ENCODE measurements around the gene NXPH3. TPM values are rescaled to one million over a fixed set of nuclear protein-coding genes. Genes with fewer than 3 reads are reported as not detected.

Gene NXPH3
- polyA plus RNA-seq (2013, experiment 1 of 2): 2.9 TPM
- polyA plus RNA-seq (2013, experiment 2 of 2): 2.8 TPM

DNA sequence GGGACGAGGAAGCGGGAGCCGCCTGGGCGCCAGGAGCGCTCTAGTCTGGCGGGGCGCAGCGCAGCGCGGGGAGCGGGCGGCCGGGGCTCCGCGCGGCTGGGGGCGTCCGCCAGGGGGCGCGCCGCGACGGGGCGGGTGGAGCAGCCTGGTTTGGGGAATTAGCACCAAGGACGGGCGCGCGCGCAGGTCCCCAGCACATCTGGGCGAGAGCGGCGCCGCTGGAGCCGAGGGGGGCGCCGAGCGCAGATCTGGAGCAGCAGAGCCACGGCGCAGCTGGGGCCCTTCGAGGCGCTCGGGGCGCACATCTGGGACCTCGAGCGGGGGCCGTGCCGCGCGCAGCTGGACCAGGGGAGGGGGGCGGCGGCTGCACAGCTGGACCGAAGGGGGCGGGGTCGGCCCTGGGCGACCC, at the start of gene NXPH3:
Gene NXPH3 (plus strand): TSS at position 193 of the 409 bp plus-strand sequence. CDS start 349 bp downstream, outside the sequence.
- WGBS, 2 donors (ENCODE audit: extremely low coverage in 2 of 2, insufficient read length in 2 of 2, insufficient replicate concordance in 1 of 2): no CpG with 5 or more reads among the region's 55 CpGs
- Histone ChIP-seq H2AFZ (ENCODE audit: low read length) (peak within 1 kb of the TSS; percentile 96), H4K91ac (ENCODE audit: low read depth, low read length, poor library complexity) (no peak within 1 kb of the TSS), H3K9ac (ENCODE audit: low read depth, low read length, poor library complexity) (peak within 1 kb of the TSS; percentile 97), H3K4ac (ENCODE audit: low read length) (no peak within 1 kb of the TSS), H3K27ac (replicated peaks; ENCODE audit: low read length) (no peak within 1 kb of the TSS), H2BK5ac (ENCODE audit: low read length) (peak within 1 kb of the TSS; percentile 89), H3K4me3 (ENCODE audit: low read length in 2 of 2) (peak within 1 kb of the TSS; percentile 57 to 85), H4K8ac (ENCODE audit: low read depth, low read length) (no peak within 1 kb of the TSS), H2BK15ac (ENCODE audit: low read length) (peak within 1 kb of the TSS; percentile 100), H2BK12ac (ENCODE audit: low read length) (peak within 1 kb of the TSS; percentile 63), H2BK120ac (ENCODE audit: low read depth, low read length) (peak within 1 kb of the TSS; percentile 77), H3K36me3 (replicated peaks in 1 of 2; ENCODE audit: control insufficient read depth in 2 of 2, insufficient read depth in 2 of 2, low read length in 2 of 2) (no peaks in the 10 kb centered on the region), H3K79me1 (ENCODE audit: low read depth, low read length) (peaks cover 1% of the 10 kb centered on the region), H3K4me1 (ENCODE audit: control insufficient read depth in 2 of 2, insufficient read depth in 1 of 2, low read depth in 1 of 2, low read length in 2 of 2) (peaks cover 4 to 9% of the 10 kb centered on the region in 2 donors), H3K4me2 (ENCODE audit: insufficient read depth, low read length, poor library complexity, severe bottlenecking) (peak within 1 kb of the TSS; percentile 90), H2AK5ac (ENCODE audit: low read depth, low read length) (peak within 1 kb of the TSS; percentile 74), H3K23ac (ENCODE audit: low read depth, low read length, poor library complexity) (peak within 1 kb of the TSS; percentile 94), H3K14ac (ENCODE audit: low read length) (peak within 1 kb of the TSS; percentile 78), H3K9me3 (replicated peaks in 1 of 2; ENCODE audit: control insufficient read depth in 2 of 2, insufficient read depth in 1 of 2, low read depth in 1 of 2, low read length in 2 of 2) (peaks cover 0 to 2% of the 10 kb centered on the region in 2 donors), H3K27me3 (ENCODE audit: control insufficient read depth in 3 of 3, insufficient read depth in 3 of 3, low read depth in 1 of 3, low read length in 3 of 3) (peaks cover 0 to 74% (median 11%) of the 10 kb centered on the region in 3 experiments), H3K18ac (ENCODE audit: low read length) (peak within 1 kb of the TSS; percentile 99)
- no peak for DNase-seq (ENCODE audit: low spot score)

DNA sequence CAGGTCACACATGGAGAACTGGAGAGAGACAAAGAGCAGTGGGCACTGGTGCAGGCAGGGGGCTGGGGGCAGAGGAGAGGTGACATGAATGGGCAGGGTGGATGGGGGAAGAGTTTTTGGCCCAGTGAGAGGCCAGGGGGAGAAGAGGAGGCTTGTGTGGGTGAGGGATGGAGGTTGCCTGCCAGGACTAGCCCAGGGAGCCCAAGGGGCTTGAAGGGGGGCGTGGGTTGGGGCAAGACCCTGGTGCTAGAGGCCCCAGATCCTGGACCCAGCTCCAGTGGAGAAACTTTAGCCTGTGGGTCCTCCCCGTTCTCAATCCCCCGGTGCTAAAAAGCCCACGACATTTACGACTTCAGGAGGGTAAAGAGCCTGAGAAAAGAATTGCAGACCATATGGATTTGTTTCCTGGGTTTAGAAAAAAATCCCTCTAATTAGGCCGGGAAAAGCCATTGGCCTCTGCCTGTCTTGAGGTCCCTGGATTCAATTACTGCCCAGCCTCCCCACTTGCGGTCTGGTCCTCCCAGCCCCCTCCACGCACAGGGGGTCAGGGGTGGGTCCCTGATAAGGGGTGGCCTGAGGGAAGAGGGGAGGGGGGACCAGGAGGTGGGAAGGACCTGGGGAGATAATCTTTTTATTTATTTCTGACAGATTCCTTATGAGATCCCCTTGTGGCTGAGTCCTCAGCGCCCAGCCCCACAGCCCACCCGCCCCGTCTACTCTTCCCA, 47.6 kb upstream of the NXPH3 start:
- H3K4ac ChIP-seq (ENCODE audit: low read length): no peak overlapping the region
- H3K79me1 ChIP-seq (ENCODE audit: low read depth, low read length): no peaks in the 10 kb centered on the region
- no peak overlapping the region for H4K91ac ChIP-seq (ENCODE audit: low read depth, low read length, poor library complexity)
- H3K4me3 ChIP-seq (ENCODE audit: low read length in 2 of 2): no peak overlapping the region
- peak overlapping the region; percentile 6 for H3K14ac ChIP-seq (ENCODE audit: low read length)
- peak overlapping the region; percentile 96 for H2BK15ac ChIP-seq (ENCODE audit: low read length)
- peak overlapping the region; percentile 78 for H2BK5ac ChIP-seq (ENCODE audit: low read length)
- H3K18ac ChIP-seq (ENCODE audit: low read length): peak overlapping the region; percentile 95
- H2AFZ ChIP-seq (ENCODE audit: low read length): no peak overlapping the region
- no peak overlapping the region for H3K23ac ChIP-seq (ENCODE audit: low read depth, low read length, poor library complexity)
- H3K4me2 ChIP-seq (ENCODE audit: insufficient read depth, low read length, poor library complexity, severe bottlenecking): no peak overlapping the region
- peaks cover 0 to 49% (median 2%) of the 10 kb centered on the region in 3 experiments for H3K27me3 ChIP-seq (ENCODE audit: control insufficient read depth in 3 of 3, insufficient read depth in 3 of 3, low read depth in 1 of 3, low read length in 3 of 3)
- no CpG with 5 or more reads among the region's 11 CpGs for WGBS, 2 donors (ENCODE audit: extremely low coverage in 2 of 2, insufficient read length in 2 of 2, insufficient replicate concordance in 1 of 2)
- H2BK120ac ChIP-seq (ENCODE audit: low read depth, low read length): no peak overlapping the region
- H3K36me3 ChIP-seq (replicated peaks in 1 of 2; ENCODE audit: control insufficient read depth in 2 of 2, insufficient read depth in 2 of 2, low read length in 2 of 2): no peaks in the 10 kb centered on the region
- H3K27ac ChIP-seq (replicated peaks; ENCODE audit: low read length): no peak overlapping the region
- peak overlapping the region; percentile 92 for H4K8ac ChIP-seq (ENCODE audit: low read depth, low read length)
- no peaks in the 10 kb centered on the region for H3K9me3 ChIP-seq (replicated peaks in 1 of 2; ENCODE audit: control insufficient read depth in 2 of 2, insufficient read depth in 1 of 2, low read depth in 1 of 2, low read length in 2 of 2)
- H2AK5ac ChIP-seq (ENCODE audit: low read depth, low read length): peak overlapping the region; percentile 84
- H2BK12ac ChIP-seq (ENCODE audit: low read length): peak overlapping the region; percentile 84
- H3K4me1 ChIP-seq (ENCODE audit: control insufficient read depth in 2 of 2, insufficient read depth in 1 of 2, low read depth in 1 of 2, low read length in 2 of 2): peaks cover 0 to 11% of the 10 kb centered on the region in 2 donors
- DNase-seq (ENCODE audit: low spot score): no peak
- no peak overlapping the region for H3K9ac ChIP-seq (ENCODE audit: low read depth, low read length, poor library complexity)

DNA sequence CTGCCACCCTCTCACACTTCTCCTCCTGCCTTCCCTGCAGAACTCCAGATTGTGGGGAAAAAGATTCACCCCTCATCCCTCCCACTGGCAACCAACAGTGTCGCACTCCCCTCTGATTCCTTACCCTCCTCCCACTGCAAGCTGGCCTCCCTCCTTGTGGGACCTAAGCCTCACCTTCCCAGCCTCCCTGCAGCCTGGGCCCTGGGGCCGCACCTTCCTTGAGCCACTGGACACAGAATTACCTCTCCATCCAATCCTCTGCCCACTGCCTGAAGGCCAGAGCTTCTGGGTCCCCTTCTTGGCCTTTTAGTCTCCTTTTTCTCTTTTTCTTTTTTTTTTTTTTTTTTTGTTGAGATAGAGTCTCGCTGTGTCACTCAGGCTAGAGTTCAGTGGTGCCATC, 46.7 kb upstream of the NXPH3 start:
- Histone ChIP-seq H2AFZ (ENCODE audit: low read length) (no peak overlapping the region), H3K9me3 (replicated peaks in 1 of 2; ENCODE audit: control insufficient read depth in 2 of 2, insufficient read depth in 1 of 2, low read depth in 1 of 2, low read length in 2 of 2) (no peaks in the 10 kb centered on the region), H3K27ac (replicated peaks; ENCODE audit: low read length) (no peak overlapping the region), H3K18ac (ENCODE audit: low read length) (peak overlapping the region; percentile 84), H3K4me3 (ENCODE audit: low read length in 2 of 2) (no peak overlapping the region), H4K91ac (ENCODE audit: low read depth, low read length, poor library complexity) (no peak overlapping the region), H2AK5ac (ENCODE audit: low read depth, low read length) (peak overlapping the region; percentile 71), H4K8ac (ENCODE audit: low read depth, low read length) (no peak overlapping the region), H2BK5ac (ENCODE audit: low read length) (no peak overlapping the region), H2BK12ac (ENCODE audit: low read length) (peak overlapping the region; percentile 98), H3K14ac (ENCODE audit: low read length) (no peak overlapping the region), H2BK15ac (ENCODE audit: low read length) (peak overlapping the region; percentile 91), H3K4me1 (ENCODE audit: control insufficient read depth in 2 of 2, insufficient read depth in 1 of 2, low read depth in 1 of 2, low read length in 2 of 2) (peaks cover 0 to 11% of the 10 kb centered on the region in 2 donors), H2BK120ac (ENCODE audit: low read depth, low read length) (no peak overlapping the region), H3K23ac (ENCODE audit: low read depth, low read length, poor library complexity) (peak overlapping the region; percentile 93), H3K4me2 (ENCODE audit: insufficient read depth, low read length, poor library complexity, severe bottlenecking) (no peak overlapping the region), H3K27me3 (ENCODE audit: control insufficient read depth in 3 of 3, insufficient read depth in 3 of 3, low read depth in 1 of 3, low read length in 3 of 3) (peaks cover 0 to 48% (median 2%) of the 10 kb centered on the region in 3 experiments), H3K9ac (ENCODE audit: low read depth, low read length, poor library complexity) (no peak overlapping the region), H3K36me3 (replicated peaks in 1 of 2; ENCODE audit: control insufficient read depth in 2 of 2, insufficient read depth in 2 of 2, low read length in 2 of 2) (no peaks in the 10 kb centered on the region), H3K4ac (ENCODE audit: low read length) (no peak overlapping the region), H3K79me1 (ENCODE audit: low read depth, low read length) (no peaks in the 10 kb centered on the region)
- WGBS, 2 donors (ENCODE audit: extremely low coverage in 2 of 2, insufficient read length in 2 of 2, insufficient replicate concordance in 1 of 2): no CpG with 5 or more reads among the region's 3 CpGs
- DNase-seq (ENCODE audit: low spot score): no peak

DNA sequence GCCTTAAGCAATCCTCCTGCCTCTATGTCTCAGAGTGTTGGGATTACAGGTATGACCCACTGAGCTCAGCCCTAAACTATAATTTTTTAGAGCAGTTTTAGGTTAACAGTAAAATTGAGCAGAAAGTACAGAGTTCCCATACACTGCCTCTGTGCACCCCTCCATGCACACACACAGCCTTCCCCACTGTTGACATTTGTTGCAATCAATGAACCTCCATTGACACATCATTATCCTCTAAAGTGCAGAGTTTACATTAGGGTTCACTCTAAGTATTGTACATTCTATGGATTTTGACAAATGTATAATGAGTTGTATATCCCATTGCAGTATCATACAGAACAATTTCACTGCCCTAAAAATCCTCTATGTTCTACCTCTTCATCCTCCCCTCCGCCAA, 45.6 kb upstream of the NXPH3 start:
- Histone ChIP-seq H2BK12ac (ENCODE audit: low read length) (no peak overlapping the region), H4K91ac (ENCODE audit: low read depth, low read length, poor library complexity) (no peak overlapping the region), H4K8ac (ENCODE audit: low read depth, low read length) (no peak overlapping the region), H3K36me3 (replicated peaks in 1 of 2; ENCODE audit: control insufficient read depth in 2 of 2, insufficient read depth in 2 of 2, low read length in 2 of 2) (no peaks in the 10 kb centered on the region), H3K14ac (ENCODE audit: low read length) (no peak overlapping the region), H3K18ac (ENCODE audit: low read length) (no peak overlapping the region), H2BK120ac (ENCODE audit: low read depth, low read length) (no peak overlapping the region), H3K4me3 (ENCODE audit: low read length in 2 of 2) (no peak overlapping the region), H2BK5ac (ENCODE audit: low read length) (no peak overlapping the region), H2BK15ac (ENCODE audit: low read length) (no peak overlapping the region), H3K27me3 (ENCODE audit: control insufficient read depth in 3 of 3, insufficient read depth in 3 of 3, low read depth in 1 of 3, low read length in 3 of 3) (peaks cover 0 to 44% (median 2%) of the 10 kb centered on the region in 3 experiments), H3K27ac (replicated peaks; ENCODE audit: low read length) (no peak overlapping the region), H3K79me1 (ENCODE audit: low read depth, low read length) (no peaks in the 10 kb centered on the region), H3K9me3 (replicated peaks in 1 of 2; ENCODE audit: control insufficient read depth in 2 of 2, insufficient read depth in 1 of 2, low read depth in 1 of 2, low read length in 2 of 2) (no peaks in the 10 kb centered on the region), H3K4me2 (ENCODE audit: insufficient read depth, low read length, poor library complexity, severe bottlenecking) (no peak overlapping the region), H3K23ac (ENCODE audit: low read depth, low read length, poor library complexity) (no peak overlapping the region), H3K4me1 (ENCODE audit: control insufficient read depth in 2 of 2, insufficient read depth in 1 of 2, low read depth in 1 of 2, low read length in 2 of 2) (peaks cover 0 to 11% of the 10 kb centered on the region in 2 donors), H3K9ac (ENCODE audit: low read depth, low read length, poor library complexity) (no peak overlapping the region), H3K4ac (ENCODE audit: low read length) (no peak overlapping the region), H2AFZ (ENCODE audit: low read length) (no peak overlapping the region), H2AK5ac (ENCODE audit: low read depth, low read length) (no peak overlapping the region)
- no peak for DNase-seq (ENCODE audit: low spot score)
- WGBS, 2 donors (ENCODE audit: extremely low coverage in 2 of 2, insufficient read length in 2 of 2, insufficient replicate concordance in 1 of 2): no CpG with 5 or more reads among the region's 1 CpG

All from neuronal stem cell (in vitro differentiated cells).